Measurements from ENCODE around the gene BRIP1.

Gene BRIP1

GRCh38 chr17:61799812-61800484 is 63.4 kb downstream of the BRIP1 start:
- no peak for TF ChIP-seq CTCF (IDR thresholded peaks at IDR 0.05)
- Mint-ChIP-seq H3K27ac (no peak overlapping the region), H3K4me1 (no peaks in the 10 kb centered on the region), H3K9me3 (no peaks in the 10 kb centered on the region), H3K27me3 (ENCODE audit: low read depth, poor library complexity) (no peaks in the 10 kb centered on the region), H3K4me3 (no peak overlapping the region), H3K36me3 (ENCODE audit: low read depth) (peaks cover 45% of the 10 kb centered on the region)
- DNase-seq, result no peak

DNA sequence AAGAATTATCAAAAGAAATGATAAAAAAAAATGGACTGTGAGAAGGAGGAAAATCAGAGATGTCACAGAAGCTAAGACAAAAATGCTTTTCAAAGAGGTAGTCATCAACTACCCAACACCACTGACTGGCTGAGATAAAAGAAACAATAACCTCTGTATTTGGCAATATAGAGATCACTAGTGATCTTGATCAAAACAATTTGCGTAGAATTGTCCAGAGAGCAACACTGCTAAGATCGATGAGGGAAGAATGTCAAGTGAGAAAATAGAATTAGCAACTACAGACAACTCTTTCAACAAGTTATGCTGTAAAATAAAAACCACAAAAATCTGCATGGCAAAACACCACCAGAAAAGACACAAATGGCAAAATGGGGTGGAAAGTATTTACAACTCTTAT is 66.0 kb downstream of the BRIP1 start:
- Mint-ChIP-seq H3K27ac (no peak overlapping the region), H3K27me3 (ENCODE audit: low read depth, poor library complexity) (no peaks in the 10 kb centered on the region), H3K36me3 (ENCODE audit: low read depth) (peaks cover 55% of the 10 kb centered on the region), H3K4me3 (no peak overlapping the region), H3K4me1 (no peaks in the 10 kb centered on the region), H3K9me3 (no peaks in the 10 kb centered on the region)
- TF ChIP-seq CTCF (IDR thresholded peaks at IDR 0.05), result no peak
- DNase-seq, result no peak

- H3K27ac Mint-ChIP-seq, result no peak overlapping the region
- no peaks in the 10 kb centered on the region for H3K9me3 Mint-ChIP-seq
- H3K4me3 Mint-ChIP-seq, result no peak overlapping the region
- no peaks in the 10 kb centered on the region for H3K4me1 Mint-ChIP-seq
- DNase-seq, result no peak
- H3K27me3 Mint-ChIP-seq (ENCODE audit: low read depth, poor library complexity), result no peaks in the 10 kb centered on the region
- peaks cover 58% of the 10 kb centered on the region for H3K36me3 Mint-ChIP-seq (ENCODE audit: low read depth)
- TF ChIP-seq CTCF (IDR thresholded peaks at IDR 0.05), result no peak
Observed at GRCh38 chr17:61795546-61795945, 67.8 kb downstream of the BRIP1 start.

DNA sequence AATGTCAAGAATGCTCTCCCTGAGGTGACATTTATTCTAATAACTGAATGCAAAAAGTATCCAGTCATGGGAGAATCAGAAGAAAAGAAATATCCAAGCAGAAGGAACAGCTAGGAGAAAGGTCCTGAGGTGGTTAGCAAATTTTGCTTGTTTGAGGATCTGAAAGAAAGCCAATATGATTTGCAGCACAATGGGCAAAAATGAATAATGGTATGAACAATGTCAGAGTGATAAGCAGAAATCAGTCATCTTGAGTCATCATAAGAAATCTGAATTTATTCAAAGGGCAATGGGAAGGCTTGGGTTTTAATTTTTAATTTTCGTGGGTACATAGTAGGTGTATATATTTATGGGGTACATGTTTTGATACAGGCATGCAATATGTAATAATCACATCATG is 68.5 kb downstream of the BRIP1 start:
- no peaks in the 10 kb centered on the region for H3K27me3 Mint-ChIP-seq (ENCODE audit: low read depth, poor library complexity)
- H3K27ac Mint-ChIP-seq, result no peak overlapping the region
- no peaks in the 10 kb centered on the region for H3K9me3 Mint-ChIP-seq
- no peak for DNase-seq
- H3K36me3 Mint-ChIP-seq (ENCODE audit: low read depth), result peaks cover 56% of the 10 kb centered on the region
- TF ChIP-seq CTCF (IDR thresholded peaks at IDR 0.05), result no peak
- H3K4me3 Mint-ChIP-seq, result no peak overlapping the region
- no peaks in the 10 kb centered on the region for H3K4me1 Mint-ChIP-seq

- DNase-seq, result no peak
- H3K27ac Mint-ChIP-seq, result no peak overlapping the region
- H3K4me1 Mint-ChIP-seq, result no peaks in the 10 kb centered on the region
- peaks cover 58% of the 10 kb centered on the region for H3K36me3 Mint-ChIP-seq (ENCODE audit: low read depth)
- no peak overlapping the region for H3K4me3 Mint-ChIP-seq
- no peaks in the 10 kb centered on the region for H3K27me3 Mint-ChIP-seq (ENCODE audit: low read depth, poor library complexity)
- no peaks in the 10 kb centered on the region for H3K9me3 Mint-ChIP-seq
- no peak for TF ChIP-seq CTCF (IDR thresholded peaks at IDR 0.05)
Observed at GRCh38 chr17:61794242-61794641, 69.1 kb downstream of the BRIP1 start.

DNA sequence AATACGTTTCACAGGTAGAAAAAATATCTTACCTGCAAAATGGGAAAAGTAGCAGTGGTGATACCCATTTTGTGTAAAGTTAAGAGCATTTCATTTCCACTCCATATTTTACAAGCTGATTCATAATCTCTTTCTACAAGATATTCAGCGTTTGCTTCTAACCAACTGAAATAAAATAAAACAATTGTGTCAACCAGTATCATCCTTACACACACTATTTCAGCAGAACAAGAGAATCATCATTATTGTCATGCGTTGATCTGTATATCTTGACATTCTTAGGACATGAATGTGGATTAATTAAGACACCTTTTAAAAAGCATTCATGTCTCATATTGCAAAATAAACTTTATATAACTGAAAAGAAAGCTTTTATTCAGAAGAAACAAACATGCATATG is 69.8 kb downstream of the BRIP1 start:
- H3K27me3 Mint-ChIP-seq (ENCODE audit: low read depth, poor library complexity), result no peaks in the 10 kb centered on the region
- no peak overlapping the region for H3K27ac Mint-ChIP-seq
- no peaks in the 10 kb centered on the region for H3K9me3 Mint-ChIP-seq
- H3K4me1 Mint-ChIP-seq, result no peaks in the 10 kb centered on the region
- no peak for DNase-seq
- peaks cover 54% of the 10 kb centered on the region for H3K36me3 Mint-ChIP-seq (ENCODE audit: low read depth)
- no peak overlapping the region for H3K4me3 Mint-ChIP-seq
- TF ChIP-seq CTCF (IDR thresholded peaks at IDR 0.05), result no peak

Measured in nephron progenitor cell (in vitro differentiated cells).